Esophagus muscularis mucosa (tissue), 4 donors: ENCODE data around the gene STRIT1. TPM values are rescaled to one million over a fixed set of nuclear protein-coding genes. Genes with fewer than 3 reads are reported as not detected.

Source experiments
- DNase-seq: peaks from one replicate; pipeline ENCODE4 v3.0.0-alpha.2; 2017; ENCODE audit errors: extremely low spot score
- H3K27ac ChIP-seq, 4 donors: fragments of 200-600 bp; sonication (generic); replicated peaks in 1 of 4; 1 replicate in 3 of 4; 2 replicates in 1 of 4; pipeline ENCODE4 v1.5.1; 2016 to 2019; ENCODE audit warnings: mild to moderate bottlenecking in 1 of 4
- H3K27me3 ChIP-seq, 4 donors: fragments of 200-600 bp; sonication (generic); one replicate each; pipeline versions ENCODE4 v1.5.1 to v1.6.0; 2016 to 2019
- H3K36me3 ChIP-seq, 4 donors: fragments of 200-600 bp; sonication (generic); one replicate each; pipeline ENCODE4 v1.5.1; 2016 to 2019
- H3K4me1 ChIP-seq, 4 donors: fragments of 200-600 bp; sonication (generic); one replicate each; pipeline ENCODE4 v1.5.1; 2016 to 2019
- H3K4me3 ChIP-seq, 4 donors: fragments of 200-600 bp; sonication (generic); 1 replicate in 2 of 4; 2 replicates in 2 of 4; pipeline ENCODE4 v1.5.1; 2016 to 2019; ENCODE audit warnings: mild to moderate bottlenecking in 4 of 4, moderate library complexity in 1 of 4
- H3K9me3 ChIP-seq, 4 donors: fragments of 200-600 bp; sonication (generic); 1 replicate in 3 of 4; 2 replicates in 1 of 4; pipeline ENCODE4 v1.5.1; 2016 to 2019
- CTCF ChIP-seq, 3 experiments: fragments of 200-600 bp in 2 of 3; fragments of 450-650 bp in 1 of 3; sonication (generic) in 2 of 3; IDR thresholded peaks; one replicate each; pipeline ENCODE4 v1.5.1; 2017 to 2019; ENCODE audit warnings: antibody characterized with exemption in 3 of 3, mild to moderate bottlenecking in 2 of 3, moderate library complexity in 1 of 3
- EP300 ChIP-seq: sonication (generic); formaldehyde crosslinking; IDR thresholded peaks from one replicate; pipeline ENCODE4 v1.6.1; 2017; ENCODE audit warnings: antibody characterized with exemption
- POLR2A ChIP-seq: fragments of 450-650 bp; IDR thresholded peaks from one replicate; pipeline ENCODE4 v1.6.1; 2017; ENCODE audit warnings: antibody characterized with exemption, moderate library complexity, mild to moderate bottlenecking, low read depth
- POLR2AphosphoS5 ChIP-seq, 2 donors: sonication (generic); formaldehyde crosslinking; IDR thresholded peaks; one replicate each; pipeline ENCODE4 v1.6.1; 2017; ENCODE audit warnings: antibody characterized with exemption in 2 of 2
- whole genome bisulfite sequencing: methylation state at CpG from one replicate; pipeline ENCODE4 v1.1.5; 2018; 5-methylcytosine and 5-hydroxymethylcytosine counted together
- intact Hi-C: fragments of 100-400 bp; cut with DNase I; formaldehyde crosslinking; loops from one replicate; pipeline ENCODE4 v1.15.1; 2023
- total RNA-seq, 4 donors: library from RNA; depleted of rRNA; stranded (reverse); fragments of >200 nt; gene quantifications; one replicate each; pipeline versions ENCODE4 v1.1.0 to v1.2.1, GENCODE V29; 2016

STRIT1 gene
- total RNA-seq, 4 donors from 2014 or later: not detected

GRCh38 chr3:155297100-155297499, 3.6 kb upstream of the STRIT1 start:
- Histone ChIP-seq H3K9me3 (peaks cover 0 to 10% (median 3%) of the 10 kb centered on the region in 4 donors), H3K27ac (no peak overlapping the region), H3K4me3 (no peak overlapping the region), H3K27me3 (no peaks in the 10 kb centered on the region), H3K36me3 (no peaks in the 10 kb centered on the region), H3K4me1 (no peaks in the 10 kb centered on the region)
- no peak for TF ChIP-seq POLR2AphosphoS5 (IDR thresholded peaks at IDR 0.05)
- DNase-seq: no peak
- intact Hi-C loops: no loop called here

GRCh38 chr3:155296413-155296812, 2.9 kb upstream of the STRIT1 start:
- Histone ChIP-seq H3K36me3 (no peaks in the 10 kb centered on the region), H3K4me1 (no peaks in the 10 kb centered on the region), H3K4me3 (no peak overlapping the region), H3K27me3 (no peaks in the 10 kb centered on the region), H3K9me3 (peaks cover 0 to 10% (median 3%) of the 10 kb centered on the region in 4 donors), H3K27ac (no peak overlapping the region)
- TF ChIP-seq POLR2A (no peak), EP300 (no peak), CTCF (IDR thresholded peaks at IDR 0.05) (no peak), POLR2AphosphoS5 (IDR thresholded peaks at IDR 0.05) (no peak)
- intact Hi-C loops: no loop called here
- no peak for DNase-seq

GRCh38 chr3:155292693-155293092, 790 bp downstream of the STRIT1 start:
- H3K9me3 ChIP-seq: peaks cover 0 to 10% (median 3%) of the 10 kb centered on the region in 4 donors
- WGBS: 91% methylated on average over 2 of the region's 2 CpGs
- intact Hi-C loops: no loop called here
- H3K27ac ChIP-seq: no peak overlapping the region
- no peaks in the 10 kb centered on the region for H3K4me1 ChIP-seq
- H3K36me3 ChIP-seq: no peaks in the 10 kb centered on the region
- DNase-seq: no peak
- no peak overlapping the region for H3K4me3 ChIP-seq
- no peaks in the 10 kb centered on the region for H3K27me3 ChIP-seq
- TF ChIP-seq EP300: no peak

- TF ChIP-seq CTCF (IDR thresholded peaks at IDR 0.05) (no peak), EP300 (no peak), POLR2AphosphoS5 (IDR thresholded peaks at IDR 0.05) (no peak), POLR2A (no peak)
- no peak for DNase-seq
- Histone ChIP-seq H3K36me3 (no peaks in the 10 kb centered on the region), H3K27me3 (no peaks in the 10 kb centered on the region), H3K9me3 (peaks cover 0 to 7% (median 3%) of the 10 kb centered on the region in 4 donors), H3K4me3 (no peak overlapping the region), H3K27ac (no peak overlapping the region), H3K4me1 (no peaks in the 10 kb centered on the region)
- 88% methylated on average over 1 of the region's 1 CpG for WGBS
- intact Hi-C loops: no loop called here
These were observed 1.4 kb downstream of the STRIT1 start for GRCh38 chr3:155292133-155292532.

GRCh38 chr3:155286736-155287135, 6.7 kb downstream of the STRIT1 start:
- no peak overlapping the region for H3K4me3 ChIP-seq
- no peak for TF ChIP-seq POLR2AphosphoS5 (IDR thresholded peaks at IDR 0.05)
- TF ChIP-seq EP300: no peak
- TF ChIP-seq CTCF (IDR thresholded peaks at IDR 0.05): no peak
- no peak for TF ChIP-seq POLR2A
- 72% methylated on average over 2 of the region's 2 CpGs for WGBS
- no peaks in the 10 kb centered on the region for H3K27me3 ChIP-seq
- no peak for DNase-seq
- no peaks in the 10 kb centered on the region for H3K4me1 ChIP-seq
- H3K36me3 ChIP-seq: no peaks in the 10 kb centered on the region
- intact Hi-C loops: no loop called here
- no peaks in the 10 kb centered on the region for H3K9me3 ChIP-seq
- no peak overlapping the region for H3K27ac ChIP-seq

- no peaks in the 10 kb centered on the region for H3K9me3 ChIP-seq
- no peaks in the 10 kb centered on the region for H3K36me3 ChIP-seq
- intact Hi-C loops: no loop called here
- WGBS: 96% methylated on average over 4 of the region's 4 CpGs
- no peaks in the 10 kb centered on the region for H3K27me3 ChIP-seq
- no peaks in the 10 kb centered on the region for H3K4me1 ChIP-seq
- no peak for TF ChIP-seq POLR2A
- TF ChIP-seq CTCF (IDR thresholded peaks at IDR 0.05): no peak
- no peak for TF ChIP-seq POLR2AphosphoS5 (IDR thresholded peaks at IDR 0.05)
- no peak for TF ChIP-seq EP300
- no peak overlapping the region for H3K4me3 ChIP-seq
- H3K27ac ChIP-seq: no peak overlapping the region
- no peak for DNase-seq
These were observed 7.5 kb downstream of the STRIT1 start for GRCh38 chr3:155285936-155286335.
